Measurements from ENCODE around the gene PAPPA.

Gene PAPPA

GRCh38 chr9:116232424-116233159, 79.0 kb downstream of the PAPPA start:
- no peak for TF ChIP-seq CTCF (IDR thresholded peaks at IDR 0.05; ENCODE audit: control insufficient read depth, insufficient read depth, low read depth, low read length, missing control alignments)

GRCh38 chr9:116233160-116233530, 79.6 kb downstream of the PAPPA start:
- no peak overlapping the region for H3K4me3 ChIP-seq (ENCODE audit: control insufficient read depth, low read depth, low read length)
- TF ChIP-seq CTCF (IDR thresholded peaks at IDR 0.05; ENCODE audit: control insufficient read depth, insufficient read depth, low read depth, low read length, missing control alignments): no peak
- DNase-seq (ENCODE audit: low read depth): no peak

More at GRCh38 chr9:116232424-116233159, 79.0 kb downstream of the PAPPA start:
- DNase-seq (ENCODE audit: low read depth): no peak
- no peak overlapping the region for H3K4me3 ChIP-seq (ENCODE audit: control insufficient read depth, low read depth, low read length)

- DNase-seq (ENCODE audit: low read depth): peak; percentile 96
- no peak overlapping the region for H3K4me3 ChIP-seq (ENCODE audit: control insufficient read depth, low read depth, low read length)
- TF ChIP-seq CTCF (IDR thresholded peaks at IDR 0.05; ENCODE audit: control insufficient read depth, insufficient read depth, low read depth, low read length, missing control alignments): no peak
Observed at GRCh38 chr9:116234081-116234480, 80.5 kb downstream of the PAPPA start.

- no peak for TF ChIP-seq CTCF (IDR thresholded peaks at IDR 0.05; ENCODE audit: control insufficient read depth, insufficient read depth, low read depth, low read length, missing control alignments)
- no peak overlapping the region for H3K4me3 ChIP-seq (ENCODE audit: control insufficient read depth, low read depth, low read length)
- no peak for DNase-seq (ENCODE audit: low read depth)
Observed at GRCh38 chr9:116236979-116237378, 83.4 kb downstream of the PAPPA start.

- TF ChIP-seq CTCF (IDR thresholded peaks at IDR 0.05; ENCODE audit: control insufficient read depth, insufficient read depth, low read depth, low read length, missing control alignments): no peak
- no peak for DNase-seq (ENCODE audit: low read depth)
- H3K4me3 ChIP-seq (ENCODE audit: control insufficient read depth, low read depth, low read length): no peak overlapping the region
Observed at GRCh38 chr9:116237456-116237855, 83.9 kb downstream of the PAPPA start.

GRCh38 chr9:116238225-116238624, 84.6 kb downstream of the PAPPA start:
- no peak for TF ChIP-seq CTCF (IDR thresholded peaks at IDR 0.05; ENCODE audit: control insufficient read depth, insufficient read depth, low read depth, low read length, missing control alignments)
- no peak overlapping the region for H3K4me3 ChIP-seq (ENCODE audit: control insufficient read depth, low read depth, low read length)
- peak; percentile 81 for DNase-seq (ENCODE audit: low read depth)
